Urothelium cell line (cell line): ENCODE measurements around the gene PPP1R3F.
A peak's percentile ranks its signal among the peaks of the same experiment; 100 is the strongest.
"Not testable (repeated sequence)": the region's sequence is repeated elsewhere in the genome, so short reads cannot be mapped to it uniquely, and the experiment has no call there.

Experiments used
- DNase-seq: peaks from one replicate; pipeline ENCODE4 v3.0.0; 2011; ENCODE audit warnings: low spot score, mixed read lengths
- FAIRE-seq: peaks from 2 replicates; lab custom pipeline; 2011; peaks lifted over from hg19 to GRCh38; lab: Jason Lieb, UNC

The PPP1R3F gene

GRCh38 chrX:49270249-49270921 is 792 bp downstream of the PPP1R3F start:
- FAIRE-seq = no peak

GRCh38 chrX:49271341-49271740 is 1.7 kb downstream of the PPP1R3F start:
- FAIRE-seq (no peak), DNase-seq (no peak)

More at GRCh38 chrX:49270249-49270921, 792 bp downstream of the PPP1R3F start:
- no peak for DNase-seq

GRCh38 chrX:49272421-49272820 is 2.8 kb downstream of the PPP1R3F start:
- DNase-seq = no peak
- FAIRE-seq = no peak

GRCh38 chrX:49273181-49273727 is 3.7 kb downstream of the PPP1R3F start:
- FAIRE-seq (no peak), DNase-seq (no peak)

GRCh38 chrX:49276207-49276606 is 6.6 kb downstream of the PPP1R3F start:
- DNase-seq (no peak), FAIRE-seq (no peak)

GRCh38 chrX:49276671-49277534 is 7.3 kb downstream of the PPP1R3F start:
- FAIRE-seq = no peak
- DNase-seq = no peak

GRCh38 chrX:49277535-49277830 is 7.9 kb downstream of the PPP1R3F start:
- FAIRE-seq = no peak
- DNase-seq = no peak

- no peak for DNase-seq
- no peak for FAIRE-seq
These were observed 8.5 kb downstream of the PPP1R3F start for GRCh38 chrX:49278081-49278480.

GRCh38 chrX:49282647-49283011 is 13.0 kb downstream of the PPP1R3F start:
- peak; percentile 39 for DNase-seq
- no peak for FAIRE-seq

GRCh38 chrX:49284212-49284611 is 14.6 kb downstream of the PPP1R3F start:
- no peak for FAIRE-seq
- DNase-seq = no peak

- DNase-seq (no peak), FAIRE-seq (no peak)
These were observed 16.5 kb downstream of the PPP1R3F start for GRCh38 chrX:49286136-49286535.

- DNase-seq = no peak
- no peak for FAIRE-seq
These were observed 17.0 kb downstream of the PPP1R3F start for GRCh38 chrX:49286581-49286980.

GRCh38 chrX:49287665-49288064 is 18.1 kb downstream of the PPP1R3F start:
- DNase-seq (no peak), FAIRE-seq (no peak)

- DNase-seq (no peak), FAIRE-seq (no peak)
These were observed 20.6 kb downstream of the PPP1R3F start for GRCh38 chrX:49290215-49290614.

GRCh38 chrX:49291615-49292337 is 22.2 kb downstream of the PPP1R3F start:
- DNase-seq = peak; percentile 47
- no peak for FAIRE-seq

GRCh38 chrX:49292400-49293362 is 23.1 kb downstream of the PPP1R3F start:
- DNase-seq = no peak
- no peak for FAIRE-seq

GRCh38 chrX:49299293-49299692 is 29.7 kb downstream of the PPP1R3F start:
- not testable (repeated sequence) for DNase-seq

GRCh38 chrX:49300703-49301102 is 31.1 kb downstream of the PPP1R3F start:
- no peak for FAIRE-seq
- DNase-seq = no peak

More at GRCh38 chrX:49299293-49299692, 29.7 kb downstream of the PPP1R3F start:
- not testable (repeated sequence) for FAIRE-seq

GRCh38 chrX:49303346-49303745 is 33.8 kb downstream of the PPP1R3F start, which contains the start of gene GAGE10:
Gene GAGE10 (plus strand): TSS chrX:49303646. CDS start chrX:49304860, 1,214 bp downstream.
- DNase-seq (no peak), FAIRE-seq (no peak)

GRCh38 chrX:49307775-49308174 is 38.2 kb downstream of the PPP1R3F start:
- FAIRE-seq = not testable (repeated sequence)

More at GRCh38 chrX:49307775-49308174, 38.2 kb downstream of the PPP1R3F start:
- DNase-seq = not testable (repeated sequence)
